GM18868 (cell line): ENCODE measurements around the gene KDR.

Experiments used
- ATAC-seq: cut with Tn5 transposase; IDR thresholded peaks from one replicate; pipeline ENCODE4 v1.9.1; 2021; ENCODE audit warnings: mild to moderate bottlenecking, moderate library complexity; ENCODE audit not compliant: unreplicated experiment

The KDR gene

GRCh38 chr4:55031158-55031557 lies 94.2 kb downstream of the KDR start:
- no peak for ATAC-seq

GRCh38 chr4:55030589-55030988 lies 94.8 kb downstream of the KDR start:
- ATAC-seq: no peak

GRCh38 chr4:55029821-55030503 lies 95.4 kb downstream of the KDR start:
- no peak for ATAC-seq

GRCh38 chr4:55029321-55029720 lies 96.1 kb downstream of the KDR start:
- no peak for ATAC-seq
